WTC11 (cell line): ENCODE data around the gene FAM50A. TPM values are rescaled to one million over a fixed set of nuclear protein-coding genes. Genes with fewer than 3 reads are reported as not detected.
A peak's percentile ranks its signal among the peaks of the same experiment; 100 is the strongest.

Experiments
- ATAC-seq: fragments of 200-7000 bp; cut with Tn5 transposase; 2 replicates; pipeline ENCODE4 v1.10.0; 2021; ENCODE audit warnings: mild to moderate bottlenecking, moderate library complexity
- CTCF ChIA-PET: fragments of 300-600 bp; sonication (Branson Sonifier 250); formaldehyde crosslinking; loops from one replicate; lab custom pipeline; 2021; ENCODE audit warnings: antibody characterized with exemption; lab: Charles Lee
- POLR2A ChIA-PET: fragments of 350-600 bp; sonication (Branson Sonifier 250); formaldehyde crosslinking; loops from one replicate; lab custom pipeline; 2021; ENCODE audit warnings: antibody characterized with exemption; lab: Charles Lee
- DNase-seq: peaks from one replicate; pipeline ENCODE4 v3.0.0; 2021; ENCODE audit warnings: low spot score
- H3K27ac Mint-ChIP-seq: 2 replicates; pipeline ENCODE4 v1.8.0; 2021; ENCODE audit warnings: mixed read lengths
- H3K27me3 Mint-ChIP-seq: 2 replicates; pipeline ENCODE4 v1.8.0; 2021; ENCODE audit warnings: low read depth, mild to moderate bottlenecking, moderate library complexity, mixed read lengths
- H3K36me3 Mint-ChIP-seq: 2 replicates; pipeline ENCODE4 v1.8.0; 2021; ENCODE audit warnings: mixed read lengths
- H3K4me1 Mint-ChIP-seq: 2 replicates; pipeline ENCODE4 v1.8.0; 2022; ENCODE audit warnings: mixed read lengths
- H3K4me3 Mint-ChIP-seq: 2 replicates; pipeline ENCODE4 v1.8.0; 2021; ENCODE audit warnings: mild to moderate bottlenecking, moderate library complexity, mixed read lengths
- H3K9me3 Mint-ChIP-seq: 2 replicates; pipeline ENCODE4 v1.8.0; 2021; ENCODE audit warnings: mixed read lengths
- AR ChIP-seq: fragments of 250-450 bp; sonication (Bioruptor Pico); IDR thresholded peaks from 2 replicates; pipeline ENCODE4 v1.9.0; 2021; ENCODE audit warnings: mild to moderate bottlenecking
- ATF3 ChIP-seq: sonication (generic); formaldehyde crosslinking; conservative IDR thresholded peaks from 2 replicates; pipeline ENCODE4 v1.8.1; 2022; ENCODE audit warnings: mild to moderate bottlenecking, missing genetic modification reagents
- CREM ChIP-seq: sonication (generic); formaldehyde crosslinking; IDR thresholded peaks from 2 replicates; pipeline ENCODE4 v1.8.1; 2022; ENCODE audit warnings: mild to moderate bottlenecking, missing genetic modification reagents, moderate library complexity
- E2F1 ChIP-seq: sonication (generic); formaldehyde crosslinking; IDR thresholded peaks from 2 replicates; pipeline ENCODE4 v1.8.0; 2022; ENCODE audit warnings: mild to moderate bottlenecking, missing genetic modification reagents
- ELF4 ChIP-seq: sonication (generic); formaldehyde crosslinking; IDR thresholded peaks from 2 replicates; pipeline ENCODE4 v1.8.1; 2022; ENCODE audit warnings: low read depth, mild to moderate bottlenecking, moderate library complexity, missing genetic modification reagents
- EMX1 ChIP-seq: fragments of 250-450 bp; sonication (Bioruptor Pico); IDR thresholded peaks from 2 replicates; pipeline ENCODE4 v1.8.0; 2021; ENCODE audit warnings: mild to moderate bottlenecking
- IRF2 ChIP-seq: sonication (generic); formaldehyde crosslinking; IDR thresholded peaks from 2 replicates; pipeline ENCODE4 v1.8.0; 2022; ENCODE audit warnings: low read depth, missing genetic modification reagents, borderline replicate concordance
- MLX ChIP-seq: sonication (generic); formaldehyde crosslinking; IDR thresholded peaks from 2 replicates; pipeline ENCODE4 v1.8.1; 2023; ENCODE audit warnings: mild to moderate bottlenecking, missing genetic modification reagents, moderate library complexity
- NFYB ChIP-seq: sonication (generic); formaldehyde crosslinking; conservative IDR thresholded peaks from 2 replicates; pipeline ENCODE4 v1.8.0; 2022; ENCODE audit warnings: low read depth, missing genetic modification reagents
- RORB ChIP-seq: fragments of 250-450 bp; sonication (Bioruptor Pico); IDR thresholded peaks from 2 replicates; pipeline ENCODE4 v1.9.0; 2021; ENCODE audit warnings: mild to moderate bottlenecking
- SMAD3 ChIP-seq: sonication (generic); formaldehyde crosslinking; IDR thresholded peaks from 2 replicates; pipeline ENCODE4 v1.8.0; 2022; ENCODE audit warnings: missing genetic modification reagents, mild to moderate bottlenecking, borderline replicate concordance
- SMAD4 ChIP-seq: sonication (generic); formaldehyde crosslinking; IDR thresholded peaks from 2 replicates; pipeline ENCODE4 v1.8.0; 2022; ENCODE audit warnings: mild to moderate bottlenecking, missing genetic modification reagents
- SOX15 ChIP-seq: fragments of 250-450 bp; sonication (Bioruptor Pico); IDR thresholded peaks from 2 replicates; pipeline ENCODE4 v1.9.0; 2021; ENCODE audit warnings: mild to moderate bottlenecking
- SP1 ChIP-seq: sonication (generic); formaldehyde crosslinking; conservative IDR thresholded peaks from 2 replicates; pipeline ENCODE4 v1.8.1; 2022; ENCODE audit warnings: missing genetic modification reagents
- TCF7 ChIP-seq: sonication (generic); formaldehyde crosslinking; IDR thresholded peaks from 2 replicates; pipeline ENCODE4 v1.8.0; 2022; ENCODE audit warnings: mild to moderate bottlenecking, low read depth, missing genetic modification reagents, moderate library complexity
- USF1 ChIP-seq: sonication (generic); formaldehyde crosslinking; IDR thresholded peaks from 2 replicates; pipeline ENCODE4 v1.8.0; 2022; ENCODE audit warnings: mild to moderate bottlenecking, missing genetic modification reagents
- ZNF232 ChIP-seq: sonication (generic); formaldehyde crosslinking; IDR thresholded peaks from 2 replicates; pipeline ENCODE4 v1.8.0; 2022; ENCODE audit warnings: mild to moderate bottlenecking, missing genetic modification reagents
- ZNF423 ChIP-seq: fragments of 250-450 bp; sonication (Bioruptor Pico); IDR thresholded peaks from 2 replicates; pipeline ENCODE4 v2.1.2; 2022; ENCODE audit warnings: mild to moderate bottlenecking, moderate library complexity
- ZNF532 ChIP-seq: fragments of 250-450 bp; sonication (Bioruptor Pico); IDR thresholded peaks from 2 replicates; pipeline ENCODE4 v1.9.0; 2021; ENCODE audit warnings: mild to moderate bottlenecking, borderline replicate concordance
- total RNA-seq: library from RNA; stranded (reverse); gene quantifications from 3 replicates; pipeline ENCODE4 v1.2.3, GENCODE V29; 2021

Gene FAM50A
- total RNA-seq, 1 experiment from 2014 or later, result 50.2 TPM

GRCh38 chrX:154458954-154459778 is 15.2 kb downstream of the FAM50A start:
- H3K4me1 Mint-ChIP-seq, result no peaks in the 10 kb centered on the region
- H3K9me3 Mint-ChIP-seq, result no peaks in the 10 kb centered on the region
- DNase-seq (no peak), ATAC-seq (no peak)
- H3K27me3 Mint-ChIP-seq, result peaks cover 15% of the 10 kb centered on the region
- H3K4me3 Mint-ChIP-seq, result peak overlapping the region; percentile 64
- ChIA-PET CTCF (interaction anchor here (0.5 to 3.0 kb wide), 4 partner anchors 31 to 86 kb away, joined by 3 to 11 read pairs (median 4); partner anchors contain the start of gene SLC10A3), POLR2A (interaction anchor here (0.5 kb wide), 1 partner anchor 16 kb away, joined by 3 read pairs; no protein-coding TSS in a partner anchor)
- H3K36me3 Mint-ChIP-seq, result no peaks in the 10 kb centered on the region
- H3K27ac Mint-ChIP-seq, result no peak overlapping the region
- TF ChIP-seq SMAD3 (CRISPR knock-in tag) (no peak), SOX15 (CRISPR knock-in tag) (no peak), ZNF532 (no peak), ZNF232 (CRISPR knock-in tag) (no peak), EMX1 (CRISPR knock-in tag) (no peak), ZNF423 (CRISPR knock-in tag) (no peak), SMAD4 (no peak), IRF2 (CRISPR knock-in tag) (no peak), NFYB (CRISPR knock-in tag) (no peak), SP1 (CRISPR knock-in tag) (no peak), USF1 (CRISPR knock-in tag) (no peak), MLX (CRISPR knock-in tag) (no peak), RORB (no peak), ATF3 (no peak), ELF4 (CRISPR knock-in tag) (no peak), E2F1 (no peak), TCF7 (no peak), AR (CRISPR knock-in tag) (no peak), CREM (CRISPR knock-in tag) (no peak)
- TF ChIP-seq, all 79 proteins: peak for 0
